SK-N-MC (cell line): ENCODE results near the gene CYP17A1.

Experiments used
- DNase-seq: peaks from one replicate; pipeline ENCODE4 v3.0.0-alpha.2; 2011; ENCODE audit warnings: low read depth, low spot score
- H3K27ac ChIP-seq: fragments of 200-600 bp; sonication (generic); 2 replicates; pipeline ENCODE4 v1.5.1; 2016; ENCODE audit warnings: mixed run types
- H3K36me3 ChIP-seq: fragments of 200-600 bp; sonication (generic); 2 replicates; pipeline ENCODE4 v1.6.1; 2017; ENCODE audit warnings: antibody characterized with exemption, low read length, mixed read lengths; ENCODE audit not compliant: insufficient read depth
- H3K4me3 ChIP-seq: fragments of 200-600 bp; sonication (generic); 2 replicates; pipeline ENCODE4 v1.5.1; 2016
- H3K9ac ChIP-seq: fragments of 200-600 bp; sonication (generic); 2 replicates; pipeline ENCODE4 v1.8.0; 2017; ENCODE audit warnings: mixed run types, mixed read lengths; ENCODE audit not compliant: insufficient read length
- H3K9me3 ChIP-seq: fragments of 200-600 bp; sonication (generic); 2 replicates; pipeline ENCODE4 v1.6.1; 2017; ENCODE audit warnings: low read depth, mild to moderate bottlenecking, antibody characterized with exemption, low read length, moderate library complexity, mixed read lengths
- EZH2 ChIP-seq: fragments of 200-600 bp; sonication (generic); IDR thresholded peaks from one replicate; pipeline ENCODE4 v1.6.1; 2017; ENCODE audit warnings: antibody characterized with exemption
- FOXP2 ChIP-seq: optimal IDR thresholded peaks from 2 replicates; pipeline ENCODE3; 2011; ENCODE audit warnings: mild to moderate bottlenecking, moderate library complexity; ENCODE audit not compliant: insufficient read depth; ENCODE audit errors: extremely low read length, control extremely low read depth
- POLR2AphosphoS5 ChIP-seq: IDR thresholded peaks from 2 replicates; pipeline ENCODE4 v1.6.1; 2012; ENCODE audit warnings: mild to moderate bottlenecking, low read depth, low read length, borderline replicate concordance

CYP17A1 gene, protein sequence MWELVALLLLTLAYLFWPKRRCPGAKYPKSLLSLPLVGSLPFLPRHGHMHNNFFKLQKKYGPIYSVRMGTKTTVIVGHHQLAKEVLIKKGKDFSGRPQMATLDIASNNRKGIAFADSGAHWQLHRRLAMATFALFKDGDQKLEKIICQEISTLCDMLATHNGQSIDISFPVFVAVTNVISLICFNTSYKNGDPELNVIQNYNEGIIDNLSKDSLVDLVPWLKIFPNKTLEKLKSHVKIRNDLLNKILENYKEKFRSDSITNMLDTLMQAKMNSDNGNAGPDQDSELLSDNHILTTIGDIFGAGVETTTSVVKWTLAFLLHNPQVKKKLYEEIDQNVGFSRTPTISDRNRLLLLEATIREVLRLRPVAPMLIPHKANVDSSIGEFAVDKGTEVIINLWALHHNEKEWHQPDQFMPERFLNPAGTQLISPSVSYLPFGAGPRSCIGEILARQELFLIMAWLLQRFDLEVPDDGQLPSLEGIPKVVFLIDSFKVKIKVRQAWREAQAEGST

DNA sequence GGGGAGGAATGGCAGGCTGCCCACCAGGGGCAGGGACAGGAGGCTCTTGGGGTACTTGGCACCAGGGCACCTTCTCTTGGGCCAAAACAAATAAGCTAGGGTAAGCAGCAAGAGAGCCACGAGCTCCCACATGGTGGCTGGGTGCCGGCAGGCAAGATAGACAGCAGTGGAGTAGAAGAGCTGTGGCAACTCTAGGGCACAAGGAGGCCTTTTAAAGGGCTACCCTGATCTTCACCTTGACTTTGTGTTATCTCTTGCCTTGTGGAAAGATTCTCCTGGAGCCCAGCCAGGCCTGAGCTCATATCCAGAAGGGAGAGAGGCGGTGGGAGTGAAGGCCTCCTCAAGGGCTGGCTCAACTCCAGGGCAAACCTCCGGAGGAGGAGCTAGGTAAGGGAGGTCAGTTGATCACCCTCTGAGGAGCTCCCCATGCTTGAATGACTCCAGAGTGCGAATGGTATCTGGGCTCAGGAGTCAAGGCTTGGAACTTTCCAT, at the start of gene CYP17A1:
Gene CYP17A1 (minus strand): TSS at position 184 of the 492 bp plus-strand sequence. CDS start 52 bp downstream, at position 132.
- Histone ChIP-seq H3K4me3 (no peak within 1 kb of the TSS), H3K9me3 (no peaks in the 10 kb centered on the region), H3K9ac (no peak within 1 kb of the TSS), H3K36me3 (no peaks in the 10 kb centered on the region), H3K27ac (no peak within 1 kb of the TSS)
- no peak for DNase-seq
- TF ChIP-seq POLR2AphosphoS5 (no peak), EZH2 (no peak), FOXP2 (no peak)

DNA sequence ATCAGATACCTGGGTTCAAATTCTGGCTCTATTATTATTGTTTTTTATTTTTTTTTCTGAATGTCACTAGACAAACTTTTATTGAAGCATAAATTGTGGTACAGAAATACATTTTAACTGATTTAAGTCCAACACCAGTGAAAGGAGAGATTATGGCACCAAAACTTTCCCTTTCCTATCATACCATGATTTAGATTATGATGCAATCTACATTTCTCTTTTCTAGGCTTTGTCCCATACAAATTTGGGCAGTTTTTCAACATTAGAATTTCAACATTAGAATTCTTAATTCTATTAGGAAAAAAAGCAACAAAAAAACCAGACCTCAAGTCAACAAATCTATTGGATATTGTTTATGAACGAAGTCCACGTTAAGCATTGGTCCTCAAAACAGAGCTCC, 43.0 kb upstream of the CYP17A1 start:
- H3K27ac ChIP-seq, result no peak overlapping the region
- no peak for DNase-seq
- no peak for TF ChIP-seq FOXP2
- TF ChIP-seq EZH2, result no peak
- TF ChIP-seq POLR2AphosphoS5, result no peak
- no peak overlapping the region for H3K9ac ChIP-seq
- no peaks in the 10 kb centered on the region for H3K36me3 ChIP-seq
- H3K4me3 ChIP-seq, result no peak overlapping the region
- H3K9me3 ChIP-seq, result no peaks in the 10 kb centered on the region

DNA sequence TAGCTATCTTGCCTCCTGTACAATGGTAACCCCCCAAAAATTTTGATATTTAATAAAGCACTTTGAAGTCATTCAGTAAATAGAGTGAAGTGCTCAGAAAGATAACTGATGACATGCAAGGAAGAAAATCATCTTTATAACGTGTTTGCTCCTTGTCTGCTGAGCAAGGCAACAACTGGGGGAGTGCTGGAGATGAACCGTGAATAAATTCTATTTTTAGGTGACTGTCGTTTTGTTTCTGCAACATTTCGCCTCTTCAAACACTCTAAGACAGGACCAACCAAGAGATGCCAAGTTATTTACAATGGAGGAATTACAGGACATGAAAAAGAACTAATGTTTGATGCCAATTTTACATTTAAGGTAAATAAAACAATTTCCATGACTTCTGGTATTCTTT, 41.4 kb upstream of the CYP17A1 start:
- TF ChIP-seq FOXP2 (no peak), EZH2 (no peak), POLR2AphosphoS5 (no peak)
- Histone ChIP-seq H3K4me3 (no peak overlapping the region), H3K9ac (no peak overlapping the region), H3K9me3 (no peaks in the 10 kb centered on the region), H3K27ac (no peak overlapping the region), H3K36me3 (no peaks in the 10 kb centered on the region)
- DNase-seq, result no peak

DNA sequence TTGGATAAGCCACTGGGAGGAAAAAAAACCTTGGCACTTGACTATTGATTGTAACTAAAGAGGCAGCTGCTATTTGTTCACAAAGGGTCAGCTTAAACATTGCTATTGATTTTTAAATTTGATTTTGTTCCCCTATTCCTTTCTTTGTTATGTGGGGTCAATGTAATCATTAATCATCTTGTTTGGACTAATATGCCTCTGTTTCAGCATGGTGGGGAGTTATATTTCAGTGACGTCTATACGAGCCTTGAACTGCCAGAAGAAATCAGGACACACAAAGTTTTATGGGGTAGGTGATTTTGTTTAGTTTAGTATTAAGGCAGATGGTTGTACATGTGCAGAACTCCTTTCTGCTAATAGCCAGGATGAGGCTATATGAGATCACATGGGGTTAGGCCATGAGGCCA, 39.5 kb upstream of the CYP17A1 start:
- no peaks in the 10 kb centered on the region for H3K36me3 ChIP-seq
- TF ChIP-seq POLR2AphosphoS5 (no peak), FOXP2 (no peak), EZH2 (no peak)
- no peaks in the 10 kb centered on the region for H3K9me3 ChIP-seq
- no peak overlapping the region for H3K27ac ChIP-seq
- no peak for DNase-seq
- no peak overlapping the region for H3K4me3 ChIP-seq
- H3K9ac ChIP-seq, result no peak overlapping the region

DNA sequence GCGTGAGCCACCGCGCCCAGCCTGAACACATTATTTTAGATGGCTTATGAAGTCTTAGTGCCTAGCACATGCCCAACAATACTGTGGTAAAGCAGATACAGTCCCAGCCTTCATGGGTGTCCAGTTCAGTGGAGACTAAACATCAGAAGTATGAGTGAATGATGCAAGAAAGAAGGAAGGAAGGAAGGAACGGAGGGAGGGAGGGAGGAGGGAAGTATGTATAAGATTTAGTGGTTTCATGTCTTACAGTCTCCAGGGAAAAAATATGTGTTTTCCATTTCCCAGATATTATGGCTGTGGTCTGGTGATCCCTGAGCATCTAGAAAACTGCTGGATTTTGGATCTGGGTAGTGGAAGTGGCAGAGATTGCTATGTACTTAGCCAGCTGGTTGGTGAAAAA, 35.0 kb upstream of the CYP17A1 start:
- H3K27ac ChIP-seq, result no peak overlapping the region

DNA sequence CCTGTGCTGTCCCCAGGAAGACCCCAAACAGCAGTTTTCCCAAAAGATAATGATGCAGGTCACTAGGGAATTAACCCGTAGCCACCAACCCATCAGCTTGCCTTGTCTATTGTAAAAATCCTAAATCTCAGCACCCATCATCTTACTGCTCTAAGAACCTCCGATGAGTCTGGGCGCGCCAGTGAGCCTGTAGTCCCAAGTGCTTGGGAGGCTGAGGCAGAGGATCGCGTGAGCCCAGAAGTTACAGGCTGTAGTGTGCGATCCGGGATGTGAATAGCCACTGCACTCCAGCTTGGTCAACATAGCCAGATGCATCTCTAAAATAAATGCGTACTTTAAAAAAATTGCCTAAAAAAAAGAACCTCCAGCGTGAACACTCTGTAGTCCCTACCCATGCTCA, 33.0 kb upstream of the CYP17A1 start:
- no peak for DNase-seq
- no peaks in the 10 kb centered on the region for H3K36me3 ChIP-seq
- H3K4me3 ChIP-seq, result peak overlapping the region; percentile 78; the same call in 1 of the 2 replicates
- H3K9me3 ChIP-seq, result no peaks in the 10 kb centered on the region
- H3K27ac ChIP-seq, result no peak overlapping the region
- no peak overlapping the region for H3K9ac ChIP-seq
- TF ChIP-seq POLR2AphosphoS5, result no peak
- TF ChIP-seq EZH2, result no peak
- TF ChIP-seq FOXP2, result no peak

More for the DNA sequence above, 35.0 kb upstream of the CYP17A1 start:
- Histone ChIP-seq H3K9ac (no peak overlapping the region), H3K9me3 (no peaks in the 10 kb centered on the region), H3K36me3 (no peaks in the 10 kb centered on the region), H3K4me3 (no peak overlapping the region)
- no peak for DNase-seq
- TF ChIP-seq EZH2 (no peak), FOXP2 (no peak), POLR2AphosphoS5 (no peak)

DNA sequence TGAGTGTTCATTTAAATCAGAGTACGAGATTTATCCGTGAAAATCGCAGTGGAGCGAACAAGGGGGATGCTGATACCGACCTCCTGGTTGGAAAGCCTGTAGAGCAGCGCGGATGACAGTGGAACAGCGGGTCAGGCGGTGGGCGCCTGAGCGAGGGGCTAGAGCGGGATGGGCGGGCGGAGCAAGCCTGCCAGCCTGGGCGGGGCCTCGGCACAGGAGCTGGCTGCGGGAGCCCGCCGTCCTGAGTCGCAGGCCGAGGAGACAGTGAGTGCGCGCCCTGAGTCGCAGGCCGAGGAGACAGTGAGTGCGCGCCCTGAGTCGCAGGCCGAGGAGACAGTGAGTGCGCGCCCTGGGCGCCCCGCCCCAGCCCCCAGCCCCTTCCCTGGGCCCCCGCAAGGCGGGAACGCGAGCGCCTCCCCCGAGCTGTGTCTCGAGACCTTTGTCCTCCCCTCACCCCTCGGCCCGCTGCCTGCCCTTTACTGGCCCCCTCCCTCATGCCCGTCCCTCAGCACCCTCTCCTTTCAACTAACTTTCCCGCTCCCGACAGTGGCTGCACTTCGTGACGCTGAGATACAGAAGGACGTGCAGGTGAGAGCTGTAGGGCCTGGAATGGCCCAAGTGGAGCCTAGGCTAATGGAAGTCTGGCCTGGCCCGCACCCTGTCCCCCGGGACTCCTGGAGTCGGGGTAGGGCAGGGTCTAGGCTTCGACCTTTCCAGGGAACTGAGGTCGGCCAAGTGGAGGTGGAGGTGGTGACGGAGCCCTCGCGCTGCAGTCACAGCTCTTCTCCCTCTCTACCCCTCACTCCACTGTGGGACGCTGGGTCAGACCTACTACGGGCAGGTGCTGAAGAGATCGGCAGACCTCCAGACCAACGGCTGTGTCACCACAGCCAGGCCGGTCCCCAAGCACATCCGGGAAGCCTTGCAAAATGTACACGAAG, 32.3 kb upstream of the CYP17A1 start, which contains the start of gene AS3MT:
Gene AS3MT (plus strand): TSS at position 213 of the 941 bp plus-strand sequence. CDS start 123 bp downstream, at position 336.
- no peak within 1 kb of the TSS for H3K27ac ChIP-seq

DNA sequence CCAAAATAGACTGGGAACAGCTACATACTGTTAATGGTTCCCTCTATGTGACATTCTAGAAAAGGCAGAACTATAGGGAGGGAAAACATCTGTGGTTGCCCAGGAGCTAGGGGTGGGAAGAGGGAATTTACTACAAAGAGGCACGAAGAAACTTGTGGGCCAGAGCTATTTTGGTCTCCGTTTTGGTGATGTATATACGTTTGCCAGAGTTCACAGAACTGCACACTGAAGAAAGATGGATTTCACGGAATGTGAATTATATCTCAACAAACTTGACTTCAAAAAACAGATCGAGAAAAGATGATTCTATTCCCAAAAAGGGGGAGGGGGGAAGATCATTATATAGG, 31.7 kb upstream of the CYP17A1 start:
- H3K4me3 ChIP-seq, result peak overlapping the region; percentile 78
- TF ChIP-seq FOXP2, result no peak
- no peak for TF ChIP-seq EZH2
- no peak for TF ChIP-seq POLR2AphosphoS5
- H3K9me3 ChIP-seq, result no peaks in the 10 kb centered on the region
- H3K36me3 ChIP-seq, result no peaks in the 10 kb centered on the region
- H3K9ac ChIP-seq, result peak overlapping the region; percentile 63
- no peak for DNase-seq
- no peak overlapping the region for H3K27ac ChIP-seq

More for the DNA sequence above, 32.3 kb upstream of the CYP17A1 start, which contains the start of gene AS3MT:
- H3K4me3 ChIP-seq, result peak within 1 kb of the TSS; percentile 78
- TF ChIP-seq POLR2AphosphoS5 (no peak), FOXP2 (no peak), EZH2 (no peak)
- no peaks in the 10 kb centered on the region for H3K36me3 ChIP-seq
- DNase-seq, result no peak
- H3K9me3 ChIP-seq, result no peaks in the 10 kb centered on the region
- H3K9ac ChIP-seq, result peak within 1 kb of the TSS; percentile 63
